ENCODE measurements around the gene C2CD4D.
"Not testable (repeated sequence)": the region's sequence is repeated elsewhere in the genome, so short reads cannot be mapped to it uniquely, and the experiment has no call there.

C2CD4D gene

GRCh38 chr1:151839457-151840403 is at the start of gene C2CD4D:
Gene C2CD4D (minus strand): TSS chr1:151839820. CDS start chr1:151838989, 831 bp downstream.
- DNase-seq = no peak

GRCh38 chr1:151888972-151889570 is 49.5 kb upstream of the C2CD4D start:
- peak; percentile 16 to 19 for DNase-seq

DNA sequence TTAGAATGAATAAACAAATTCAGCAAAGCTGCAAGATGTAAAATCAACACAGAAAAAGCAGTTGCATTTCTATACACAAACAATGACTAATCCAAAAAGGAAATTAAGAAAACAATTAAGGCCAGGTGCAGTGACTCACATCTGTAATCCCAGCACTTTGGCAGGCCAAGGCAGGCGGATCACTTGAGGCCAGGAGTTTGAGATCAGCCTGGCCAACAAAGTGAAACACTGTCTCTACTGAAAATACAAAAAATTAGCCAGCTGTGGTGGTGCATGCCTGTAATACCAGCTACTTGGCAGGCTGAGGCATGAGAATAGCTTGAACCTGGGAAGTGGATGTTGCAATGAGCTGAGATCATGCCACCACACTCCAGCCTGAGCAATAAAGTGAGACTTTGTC is 47.4 kb upstream of the C2CD4D start:
- no peak for DNase-seq

- no peak for DNase-seq
Observed at GRCh38 chr1:151885479-151885878, 45.9 kb upstream of the C2CD4D start.

GRCh38 chr1:151884879-151885278 is 45.3 kb upstream of the C2CD4D start:
- not testable (repeated sequence) for DNase-seq

DNA sequence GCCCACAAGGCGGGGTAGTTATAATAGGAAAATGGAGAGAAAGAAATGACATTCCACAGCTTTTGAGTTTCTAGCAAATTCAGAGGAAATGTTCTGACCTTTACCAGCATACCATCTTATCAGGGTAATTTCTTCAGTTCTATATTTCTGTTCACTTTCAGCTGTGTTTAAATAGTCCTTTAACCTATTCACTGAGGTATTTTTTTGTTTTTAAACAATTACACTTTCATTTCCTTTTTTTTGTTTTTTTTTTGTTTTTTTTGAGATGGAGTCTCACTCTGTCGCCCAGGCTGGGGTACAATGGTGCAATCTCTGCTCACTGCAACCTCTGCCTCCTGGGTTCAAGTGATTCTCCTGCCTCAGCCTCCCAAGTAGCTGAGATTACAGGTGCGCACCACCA is 44.8 kb upstream of the C2CD4D start:
- DNase-seq = not testable (repeated sequence)

GRCh38 chr1:151883898-151884297 is 44.3 kb upstream of the C2CD4D start:
- not testable (repeated sequence) for DNase-seq

DNA sequence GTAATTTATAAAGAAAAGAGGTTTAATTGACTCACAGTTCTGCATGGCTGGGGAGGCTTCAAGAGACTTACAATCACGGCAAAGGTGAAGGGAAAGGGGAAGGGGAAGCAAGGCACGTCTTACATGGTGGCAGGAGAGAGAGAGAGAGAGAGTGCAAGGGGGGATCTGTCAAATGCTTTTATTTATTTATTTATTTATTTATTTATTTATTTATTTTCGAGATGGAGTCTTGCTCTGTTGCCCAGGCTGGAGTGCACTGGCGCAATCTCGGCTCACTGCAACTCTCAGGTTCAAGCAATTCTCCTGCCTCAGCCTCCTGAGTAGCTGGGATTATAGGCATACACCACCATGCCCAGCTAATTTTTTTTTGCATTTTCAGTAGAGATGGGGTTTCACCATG is 43.3 kb upstream of the C2CD4D start:
- DNase-seq = not testable (repeated sequence)

- no peak for DNase-seq
Observed at GRCh38 chr1:151882466-151882865, 42.8 kb upstream of the C2CD4D start.

DNA sequence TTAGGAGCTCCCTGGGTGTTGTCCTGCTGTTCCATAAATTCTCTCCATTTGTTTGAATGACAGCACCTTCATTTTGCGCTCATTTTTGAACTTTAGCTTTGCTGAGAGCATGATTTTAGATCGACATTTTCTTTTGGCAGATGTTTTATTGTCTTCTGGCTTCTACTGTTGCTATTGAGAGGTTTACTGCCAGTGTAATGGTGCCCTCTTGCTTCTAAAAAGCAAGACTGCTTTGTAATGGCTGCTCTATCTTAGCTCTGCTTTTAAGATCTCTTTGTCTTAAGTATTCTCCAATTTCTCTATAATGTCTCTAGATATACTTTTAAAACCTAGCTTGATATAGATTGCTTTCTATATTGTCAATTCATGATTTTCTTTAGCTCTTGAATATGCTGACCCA is 41.9 kb upstream of the C2CD4D start:
- peak; percentile 24 to 39 for DNase-seq

DNA sequence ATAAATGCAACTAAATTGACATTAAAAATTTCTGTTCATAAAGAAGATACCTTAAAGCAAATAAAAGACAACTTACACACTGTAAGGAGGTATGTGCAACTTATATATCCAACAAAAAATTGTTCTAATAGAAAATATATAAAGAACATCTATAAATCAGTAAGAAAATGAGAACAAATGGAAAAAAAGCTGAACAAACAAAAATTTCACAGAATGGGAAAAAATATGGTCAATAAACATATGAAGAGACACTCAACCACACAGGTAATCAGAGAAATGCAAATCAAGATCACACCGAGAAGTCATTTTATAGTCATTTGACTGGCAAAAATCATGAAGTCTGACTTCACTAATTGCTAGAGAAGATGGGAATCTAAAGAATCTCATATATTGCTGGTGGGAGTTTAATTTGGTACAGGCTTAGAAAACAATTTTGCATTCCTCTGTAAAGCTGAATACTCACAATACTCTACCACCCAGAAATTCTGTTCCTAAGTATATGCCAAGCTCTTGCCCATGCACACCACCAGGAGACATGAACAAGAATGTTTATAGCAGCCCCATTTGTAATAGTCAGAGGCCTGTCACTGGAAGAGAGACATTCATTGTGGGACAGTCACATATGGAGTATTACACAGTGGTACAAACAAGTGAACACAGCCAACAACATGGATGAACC is 35.9 kb upstream of the C2CD4D start:
- DNase-seq = no peak

DNA sequence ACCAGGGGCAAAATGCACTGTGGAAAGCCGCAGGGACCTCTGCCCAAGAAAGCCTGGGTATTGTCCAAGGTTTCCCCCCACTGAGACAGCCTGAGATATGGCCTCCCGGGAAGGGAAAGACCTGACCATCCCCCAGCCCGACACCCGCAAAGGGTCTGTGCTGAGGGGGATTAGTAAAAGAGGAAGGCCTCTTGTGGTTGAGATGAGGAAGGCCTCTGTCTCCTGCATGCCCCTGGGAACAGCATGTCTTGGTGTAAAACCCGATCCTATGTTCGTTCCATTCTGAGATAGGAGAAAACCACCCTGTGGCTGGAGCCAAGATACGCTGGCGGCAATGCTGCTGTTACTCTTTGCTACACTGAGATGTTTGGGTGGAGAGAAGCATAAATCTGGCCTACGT is 33.2 kb upstream of the C2CD4D start:
- DNase-seq = peak; percentile 26 to 59

GRCh38 chr1:151871284-151872030 is 31.8 kb upstream of the C2CD4D start:
- no peak for DNase-seq

DNA sequence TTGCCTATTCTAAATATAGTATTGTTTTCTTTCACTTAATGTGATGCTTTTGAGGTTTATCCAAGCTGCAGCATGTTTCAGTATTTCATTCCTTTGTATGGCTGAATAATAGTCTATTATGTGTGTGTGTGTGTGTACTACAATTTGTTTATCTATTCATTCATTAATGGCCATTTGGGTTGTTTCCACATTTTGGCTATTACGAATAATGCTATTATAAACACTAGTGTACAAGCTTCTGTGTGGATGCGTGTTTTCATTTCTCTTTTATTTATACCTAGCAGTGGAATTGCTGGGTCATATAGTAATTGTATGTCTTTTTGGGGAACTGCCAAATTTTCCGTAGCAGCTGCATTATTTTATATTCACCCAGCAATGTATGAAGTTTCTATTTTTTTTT is 28.9 kb upstream of the C2CD4D start:
- DNase-seq = no peak

DNA sequence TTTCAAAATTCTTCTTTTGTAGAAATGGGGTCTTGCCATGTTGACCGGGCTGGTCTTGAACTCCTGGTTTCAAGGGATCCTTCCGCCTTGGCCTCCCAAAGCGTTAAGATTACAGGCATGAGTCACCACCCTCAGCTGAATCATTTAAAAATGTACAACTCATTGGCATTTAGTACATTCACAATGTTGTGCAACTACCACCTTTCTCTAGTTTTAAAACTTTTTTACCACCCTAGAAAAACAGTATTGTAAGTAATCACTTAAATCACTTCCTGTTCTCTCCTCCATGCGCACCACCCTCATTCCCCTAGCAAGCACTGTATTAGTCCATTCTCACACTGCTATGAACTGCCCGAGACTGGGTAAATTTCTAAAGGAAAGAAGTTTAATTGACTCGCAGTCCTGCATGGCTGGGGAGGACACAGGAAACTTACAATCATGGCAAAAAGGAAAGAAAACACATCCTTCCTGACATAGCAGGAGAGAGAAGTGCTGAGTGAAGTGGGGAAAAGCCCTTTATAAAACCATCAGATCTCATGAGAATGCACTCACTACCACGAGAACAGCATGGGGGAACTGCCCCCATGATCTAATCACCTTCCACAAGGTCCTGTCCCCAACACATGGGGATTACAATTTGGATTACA is 28.3 kb upstream of the C2CD4D start:
- no peak for DNase-seq

- no peak for DNase-seq
Observed at GRCh38 chr1:151867321-151867720, 27.7 kb upstream of the C2CD4D start.

DNA sequence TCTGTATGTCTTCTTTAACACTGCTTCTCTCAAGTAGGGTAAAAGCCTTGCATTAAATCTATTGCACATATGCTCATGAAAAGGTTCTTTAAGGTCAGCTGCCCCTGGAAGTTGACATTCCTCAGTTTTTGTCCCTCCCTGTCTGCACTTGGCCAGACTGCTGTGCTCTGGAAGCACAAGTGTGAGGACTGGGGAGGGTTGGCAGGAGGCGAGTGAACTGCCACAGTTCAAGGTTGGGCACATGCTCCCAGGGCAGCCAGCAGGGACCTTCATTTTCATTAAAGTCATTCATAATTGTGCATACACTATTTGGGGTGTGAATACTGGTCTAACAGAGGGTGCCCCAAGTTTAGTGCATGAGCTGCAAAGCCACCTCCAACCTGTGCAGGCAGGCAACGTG is 24.8 kb upstream of the C2CD4D start:
- no peak for DNase-seq

- DNase-seq = no peak
Observed at GRCh38 chr1:151862604-151863003, 23.0 kb upstream of the C2CD4D start.

DNA sequence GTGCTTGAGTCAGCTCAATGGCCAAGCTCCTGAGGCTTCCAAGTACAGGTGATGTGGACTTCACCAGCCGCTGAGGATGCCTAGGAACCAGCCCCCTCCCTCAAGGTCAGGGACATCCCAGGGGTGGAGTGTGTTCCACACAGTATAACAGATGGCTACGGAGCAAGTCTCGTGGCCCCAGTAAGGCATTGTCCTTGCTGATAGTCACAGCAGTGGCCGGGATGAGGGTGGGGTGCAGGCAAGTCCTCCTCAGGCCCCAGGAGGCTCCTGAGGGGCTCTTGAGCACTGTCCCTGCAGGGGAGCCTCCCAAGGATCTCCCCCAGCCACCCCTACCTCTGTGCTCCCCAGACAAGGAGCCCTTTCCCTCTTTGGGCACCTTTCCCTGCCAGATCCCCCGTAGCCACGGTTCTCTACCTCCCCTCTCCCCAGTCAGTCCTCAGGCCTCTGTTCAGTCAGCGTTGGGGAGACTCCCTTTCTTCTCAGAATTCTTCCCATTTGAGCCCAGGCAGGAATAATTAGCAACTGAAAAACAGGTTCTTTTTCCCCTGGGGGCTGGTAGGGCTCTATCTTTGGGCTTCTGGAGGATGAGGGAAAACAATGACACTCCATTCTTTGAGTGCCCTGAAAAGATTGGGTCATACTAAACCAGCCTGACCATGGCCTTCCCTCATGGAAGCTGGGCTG is 21.0 kb upstream of the C2CD4D start:
- DNase-seq = no peak

DNA sequence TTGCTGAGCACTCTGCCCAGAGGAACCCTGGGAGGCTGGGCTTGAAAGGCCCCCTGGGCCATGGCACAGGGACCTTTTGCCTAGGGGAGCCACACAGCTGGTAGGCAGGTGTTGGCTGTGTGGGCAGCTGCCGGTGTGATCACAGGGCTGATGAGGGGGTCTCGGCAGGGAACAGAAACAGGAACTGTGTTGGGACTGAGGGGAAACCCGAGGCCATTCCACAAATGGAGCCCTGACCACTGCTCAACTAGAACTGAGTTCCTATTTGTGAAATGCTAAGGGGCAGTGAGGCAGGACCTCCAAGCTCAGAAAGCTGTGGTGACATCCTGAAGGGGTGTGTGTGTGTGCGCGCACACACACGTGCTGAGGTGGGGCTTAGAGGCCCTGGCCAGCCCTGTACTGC is 20.3 kb upstream of the C2CD4D start:
- DNase-seq = no peak

GRCh38 chr1:151858886-151859665 is 19.5 kb upstream of the C2CD4D start:
- no peak for DNase-seq
